Thyroid gland (tissue), 4 donors: ENCODE measurements around the gene TBC1D22A. TPM values are rescaled to one million over a fixed set of nuclear protein-coding genes. Genes with fewer than 3 reads are reported as not detected.

Experiments
- DNase-seq, 2 donors: peaks; one replicate each; pipeline ENCODE4 v3.0.0-alpha.2; 2019
- H3K27ac ChIP-seq, 3 donors: fragments of 200-600 bp; sonication (generic); 1 replicate in 2 of 3; 2 replicates in 1 of 3; pipeline ENCODE4 v1.5.1; 2016 to 2019; ENCODE audit warnings: mild to moderate bottlenecking in 1 of 3, moderate library complexity in 1 of 3
- H3K27me3 ChIP-seq: fragments of 200-600 bp; sonication (generic); one replicate; pipeline ENCODE4 v1.5.1; 2019
- H3K36me3 ChIP-seq, 2 donors: fragments of 200-600 bp; sonication (generic); one replicate each; pipeline ENCODE4 v1.5.1; 2016 to 2019
- H3K4me1 ChIP-seq, 2 donors: fragments of 200-600 bp; sonication (generic); one replicate each; pipeline ENCODE4 v1.5.1; 2017 to 2019
- H3K4me3 ChIP-seq, 3 donors: fragments of 200-600 bp; sonication (generic); replicated peaks in 1 of 3; 1 replicate in 2 of 3; 2 replicates in 1 of 3; pipeline ENCODE4 v1.5.1; 2016; ENCODE audit warnings: mild to moderate bottlenecking in 1 of 3
- H3K9me3 ChIP-seq: fragments of 200-600 bp; sonication (generic); one replicate; pipeline ENCODE4 v1.5.1; 2017
- CTCF ChIP-seq, 6 experiments: fragments of 200-600 bp in 3 of 6; fragments of 450-650 bp in 3 of 6; sonication (generic) in 3 of 6; IDR thresholded peaks; one replicate each; pipeline ENCODE4 v1.5.1; 2016 to 2019; ENCODE audit warnings: antibody characterized with exemption in 6 of 6, mild to moderate bottlenecking in 2 of 6, inconsistent platforms in 1 of 6, moderate library complexity in 1 of 6
- POLR2A ChIP-seq, 2 donors: fragments of 450-650 bp; IDR thresholded peaks; one replicate each; pipeline ENCODE4 v1.6.1; 2017; ENCODE audit warnings: antibody characterized with exemption in 2 of 2, mild to moderate bottlenecking in 2 of 2, moderate library complexity in 1 of 2
- WGBS, 2 donors: methylation state at CpG; one replicate each; pipeline ENCODE4 v1.1.5; 2017; 5-methylcytosine and 5-hydroxymethylcytosine counted together
- intact Hi-C: fragments of 100-400 bp; cut with DNase I; formaldehyde crosslinking; loops from one replicate; pipeline ENCODE4 v1.15.1; 2023
- total RNA-seq, 4 donors: library from RNA; depleted of rRNA; stranded (reverse); fragments of >200 nt; gene quantifications; one replicate each; pipeline ENCODE4 v1.2.3, GENCODE V29; 2016

Gene TBC1D22A
- total RNA-seq, 4 donors from 2014 or later: 26.7 to 34.6 (median 33.2) TPM

- Histone ChIP-seq H3K4me3 (no peak overlapping the region), H3K4me1 (peaks cover 77 to 83% of the 10 kb centered on the region in 2 donors), H3K9me3 (no peaks in the 10 kb centered on the region), H3K36me3 (no peaks in the 10 kb centered on the region), H3K27ac (peak overlapping the region; percentile 52 to 92 (median 90)), H3K27me3 (no peaks in the 10 kb centered on the region)
- intact Hi-C loops: loop anchor here (5.0 kb wide), 1 partner anchor 158 kb away; no protein-coding TSS in a partner anchor
- WGBS, 2 donors: 15 to 22% methylated on average over 11 to 12 of the region's 12 CpGs
- peak; percentile 91 to 92 for DNase-seq
- no peak for TF ChIP-seq CTCF (IDR thresholded peaks at IDR 0.05)
- peak in 1 of 2 donors; percentile 67 for TF ChIP-seq POLR2A (IDR thresholded peaks at IDR 0.05)
These were observed 27.5 kb upstream of the TBC1D22A start for GRCh38 chr22:46734830-46735453.

- 36 to 63% methylated on average over 5 to 9 of the region's 13 CpGs for WGBS, 2 donors
- no peak for TF ChIP-seq POLR2A (IDR thresholded peaks at IDR 0.05)
- TF ChIP-seq CTCF (IDR thresholded peaks at IDR 0.05): no peak
- peaks cover 69 to 73% of the 10 kb centered on the region in 2 donors for H3K4me1 ChIP-seq
- H3K4me3 ChIP-seq: peak overlapping the region in 1 of 3 donors; percentile 72
- no peaks in the 10 kb centered on the region for H3K36me3 ChIP-seq
- peak; percentile 25 to 35 for DNase-seq
- no peaks in the 10 kb centered on the region for H3K27me3 ChIP-seq
- no peaks in the 10 kb centered on the region for H3K9me3 ChIP-seq
- peak overlapping the region; percentile 52 to 92 (median 90) for H3K27ac ChIP-seq
- intact Hi-C loops: loop anchor here (5.0 kb wide), 1 partner anchor 159 kb away; no protein-coding TSS in a partner anchor
These were observed 26.5 kb upstream of the TBC1D22A start for GRCh38 chr22:46735747-46736608.

GRCh38 chr22:46736705-46737104 is 25.7 kb upstream of the TBC1D22A start:
- TF ChIP-seq CTCF (IDR thresholded peaks at IDR 0.05) (no peak), POLR2A (IDR thresholded peaks at IDR 0.05) (no peak)
- intact Hi-C loops: loop anchor here (5.0 kb wide), 1 partner anchor 159 kb away; no protein-coding TSS in a partner anchor
- H3K27ac ChIP-seq: peak overlapping the region; percentile 52 to 92 (median 90)
- peak overlapping the region in 1 of 3 donors; percentile 72 for H3K4me3 ChIP-seq
- H3K9me3 ChIP-seq: no peaks in the 10 kb centered on the region
- DNase-seq: no peak
- no peaks in the 10 kb centered on the region for H3K36me3 ChIP-seq
- no peaks in the 10 kb centered on the region for H3K27me3 ChIP-seq
- 71% methylated on average over 8 of the region's 8 CpGs for WGBS, 2 donors
- peaks cover 62 to 66% of the 10 kb centered on the region in 2 donors for H3K4me1 ChIP-seq

GRCh38 chr22:46737105-46737975 is 25.1 kb upstream of the TBC1D22A start:
- TF ChIP-seq POLR2A (IDR thresholded peaks at IDR 0.05) (no peak), CTCF (IDR thresholded peaks at IDR 0.05) (no peak)
- 15 to 21% methylated on average over 19 to 22 of the region's 53 CpGs for WGBS, 2 donors
- Histone ChIP-seq H3K9me3 (no peaks in the 10 kb centered on the region), H3K4me3 (peak overlapping the region; percentile 10 to 72 (median 63)), H3K27ac (peak overlapping the region; percentile 52 to 92 (median 90)), H3K4me1 (peaks cover 57 to 60% of the 10 kb centered on the region in 2 donors), H3K27me3 (no peaks in the 10 kb centered on the region), H3K36me3 (no peaks in the 10 kb centered on the region)
- intact Hi-C loops: loop anchor here (5.0 kb wide), 1 partner anchor 160 kb away; no protein-coding TSS in a partner anchor
- peak; percentile 40 to 44 for DNase-seq
